UCSD-AML1 (cell line): Measurements from ENCODE around the gene SPN.
"Not testable (repeated sequence)": the region's sequence is repeated elsewhere in the genome, so short reads cannot be mapped to it uniquely, and the experiment has no call there.

ENCODE experiments used
- DNase-seq: peaks from one replicate; lab custom pipeline; 2025; ENCODE audit not compliant: unreplicated experiment; lab: John Stamatoyannopoulos, UW

SPN gene

DNA sequence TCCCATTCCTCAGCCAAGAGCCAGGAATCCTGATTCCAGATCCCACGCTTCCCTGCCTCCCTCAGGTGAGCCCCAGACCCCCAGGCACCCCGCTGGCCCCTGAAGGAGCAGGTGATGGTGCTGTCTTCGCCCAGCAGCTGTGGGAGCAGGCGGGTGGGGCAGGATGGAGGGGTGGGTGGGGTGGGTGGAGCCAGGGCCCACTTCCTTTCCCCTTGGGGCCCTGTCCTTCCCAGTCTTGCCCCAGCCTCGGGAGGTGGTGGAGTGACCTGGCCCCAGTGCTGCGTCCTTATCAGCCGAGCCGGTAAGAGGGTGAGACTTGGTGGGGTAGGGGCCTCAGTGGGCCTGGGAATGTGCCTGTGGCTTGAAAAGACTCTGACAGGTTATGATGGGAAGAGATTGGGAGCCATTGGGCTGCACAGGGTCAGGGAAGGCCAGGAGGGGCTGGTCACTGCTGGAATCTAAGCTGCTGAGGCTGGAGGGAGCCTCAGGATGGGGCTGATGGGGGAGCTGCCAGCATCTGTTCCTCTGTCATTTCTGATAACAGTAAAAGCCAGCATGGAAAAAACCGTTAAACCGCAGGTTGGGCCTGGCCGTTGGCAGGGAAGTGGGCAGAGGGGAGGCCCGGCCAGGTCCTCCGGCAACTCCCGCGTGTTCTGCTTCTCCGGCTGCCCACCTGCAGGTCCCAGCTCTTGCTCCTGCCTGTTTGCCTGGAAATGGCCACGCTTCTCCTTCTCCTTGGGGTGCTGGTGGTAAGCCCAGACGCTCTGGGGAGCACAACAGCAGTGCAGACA is at the start of gene SPN:
TSS of gene SPN (plus strand) at position 232 of the 791 bp plus-strand sequence. CDS start at position 714, 482 bp downstream.
- peak; percentile 91 for DNase-seq

DNA sequence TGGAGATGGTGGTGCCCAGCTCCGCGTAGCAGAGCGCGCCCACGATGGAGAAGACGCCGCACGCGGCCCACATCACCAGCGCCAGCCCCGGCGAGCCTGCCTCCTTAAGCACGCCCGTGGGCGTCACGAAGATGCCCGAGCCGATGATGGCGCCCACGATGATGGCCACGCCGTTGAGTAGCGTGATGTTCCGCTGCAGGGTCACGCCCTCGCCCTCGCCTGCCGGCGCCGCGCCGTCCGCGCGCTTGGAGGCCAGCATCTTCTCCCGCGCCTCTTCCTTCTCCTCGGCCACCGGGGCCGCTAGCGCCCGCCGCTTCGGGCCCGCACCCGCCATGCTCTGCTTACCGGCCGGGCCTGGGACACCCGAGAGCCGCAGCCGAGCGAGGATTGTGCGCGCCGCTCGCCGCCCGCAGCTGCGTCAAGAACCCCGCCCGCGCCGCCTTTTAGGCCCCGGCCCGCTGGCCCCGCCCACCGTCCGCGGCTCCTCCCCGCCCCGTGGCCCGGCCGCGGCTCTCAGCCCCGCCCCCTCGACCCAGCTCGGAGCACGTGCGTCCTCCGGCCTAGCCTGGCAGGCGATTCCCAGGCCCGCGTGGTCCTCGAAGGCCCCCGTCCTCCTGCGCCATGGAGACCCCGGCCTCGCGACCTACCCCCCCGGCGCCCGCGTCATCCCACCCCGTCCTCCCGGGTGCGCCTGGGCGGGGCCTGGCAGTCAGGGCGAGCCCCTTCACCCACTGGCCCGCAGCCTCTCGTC is 49.6 kb upstream of the SPN start:
- peak; percentile 92 for DNase-seq

GRCh38 chr16:29614691-29615314 is 48.2 kb upstream of the SPN start:
- not testable (repeated sequence) for DNase-seq

GRCh38 chr16:29616127-29616526 is 46.9 kb upstream of the SPN start:
- DNase-seq, result not testable (repeated sequence)

DNA sequence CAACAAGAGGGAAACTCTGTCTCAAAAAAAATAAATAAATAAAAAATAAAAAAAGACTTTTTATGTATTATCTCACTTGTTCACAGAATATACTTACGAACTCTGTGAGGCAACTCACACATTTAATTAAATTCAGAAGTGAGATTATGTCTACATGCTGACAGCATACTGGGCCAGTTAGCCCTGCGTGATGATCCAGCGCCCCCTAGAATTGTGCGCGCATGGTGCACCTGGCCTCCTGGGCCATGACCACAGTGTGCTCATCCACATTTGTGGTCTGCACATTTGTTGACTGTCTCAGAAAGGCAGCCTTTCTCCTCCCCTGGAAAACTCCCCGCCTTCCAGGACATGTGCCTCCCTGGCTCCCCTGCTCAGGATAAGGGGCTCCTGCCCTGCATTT is 42.5 kb upstream of the SPN start:
- DNase-seq, result peak; percentile 47

DNA sequence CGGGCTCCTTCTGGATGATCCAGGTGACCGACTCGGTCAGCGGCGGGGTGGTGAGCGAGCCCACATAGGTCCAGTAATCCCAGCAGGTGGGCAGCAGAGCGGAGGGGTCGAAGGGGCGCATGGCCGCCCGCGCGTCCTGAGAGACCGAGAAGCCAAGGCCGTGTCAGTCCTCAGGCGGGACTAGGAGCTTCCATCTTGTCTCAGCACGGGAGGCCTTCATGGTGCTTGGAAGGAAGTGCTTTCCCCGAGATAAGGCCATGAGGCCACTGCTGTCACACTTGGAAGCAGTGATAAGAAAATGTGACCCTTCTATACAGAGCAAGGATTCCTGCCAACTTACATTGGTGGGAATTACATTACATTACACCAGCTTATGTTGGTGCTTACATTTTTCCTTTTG is 40.3 kb upstream of the SPN start:
- DNase-seq, result not testable (repeated sequence)

- not testable (repeated sequence) for DNase-seq
These were observed 39.8 kb upstream of the SPN start for GRCh38 chr16:29623253-29623652.

- DNase-seq, result not testable (repeated sequence)
These were observed 37.9 kb upstream of the SPN start for GRCh38 chr16:29625114-29625513.

- not testable (repeated sequence) for DNase-seq
These were observed 36.2 kb upstream of the SPN start for GRCh38 chr16:29626778-29627331.

DNA sequence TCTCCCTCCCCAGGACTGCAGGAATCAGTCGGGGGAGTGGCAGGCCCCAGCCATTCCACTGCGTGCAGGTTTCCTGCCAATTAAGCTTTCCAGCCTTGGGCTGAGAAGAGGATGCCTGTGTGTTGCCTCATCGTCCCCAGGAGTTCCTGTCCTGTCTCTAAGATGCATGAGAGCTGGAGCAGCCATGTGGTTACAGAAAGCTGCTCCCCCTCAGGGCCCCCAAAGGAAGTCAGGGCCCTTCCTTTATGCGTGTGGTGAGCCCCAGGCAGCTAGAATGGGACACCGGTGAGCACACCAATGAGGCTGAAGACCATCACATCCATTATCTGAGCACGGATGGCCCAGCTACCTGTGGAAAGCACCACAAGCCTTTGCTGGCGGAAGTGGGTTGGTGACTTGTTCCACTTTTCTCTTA is 35.4 kb upstream of the SPN start:
- DNase-seq, result peak; percentile 60

DNA sequence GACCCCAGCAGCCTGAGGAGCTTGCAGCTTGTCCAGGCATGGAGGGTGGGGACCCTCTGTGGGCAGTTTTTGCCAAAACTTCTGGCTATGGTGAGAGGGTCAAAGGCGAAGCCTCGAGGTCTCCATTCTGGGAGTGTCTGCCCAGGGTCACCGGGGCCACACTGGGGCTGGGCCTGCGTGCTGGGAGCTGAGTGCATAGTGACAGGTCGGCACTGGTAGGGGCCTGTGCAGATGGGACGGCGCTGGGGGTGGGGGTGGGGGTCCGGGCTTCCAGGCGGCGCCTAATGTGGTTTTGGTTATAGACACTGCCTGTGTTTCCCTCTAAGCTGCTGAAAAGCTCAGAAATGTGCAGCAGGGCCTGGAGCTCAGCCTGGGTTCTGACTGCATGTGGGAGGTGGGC is 34.3 kb upstream of the SPN start:
- not testable (repeated sequence) for DNase-seq

GRCh38 chr16:29629318-29629717 is 33.7 kb upstream of the SPN start:
- not testable (repeated sequence) for DNase-seq

GRCh38 chr16:29631658-29632057 is 31.4 kb upstream of the SPN start:
- DNase-seq, result not testable (repeated sequence)

GRCh38 chr16:29635902-29636301 is 27.1 kb upstream of the SPN start:
- not testable (repeated sequence) for DNase-seq

DNA sequence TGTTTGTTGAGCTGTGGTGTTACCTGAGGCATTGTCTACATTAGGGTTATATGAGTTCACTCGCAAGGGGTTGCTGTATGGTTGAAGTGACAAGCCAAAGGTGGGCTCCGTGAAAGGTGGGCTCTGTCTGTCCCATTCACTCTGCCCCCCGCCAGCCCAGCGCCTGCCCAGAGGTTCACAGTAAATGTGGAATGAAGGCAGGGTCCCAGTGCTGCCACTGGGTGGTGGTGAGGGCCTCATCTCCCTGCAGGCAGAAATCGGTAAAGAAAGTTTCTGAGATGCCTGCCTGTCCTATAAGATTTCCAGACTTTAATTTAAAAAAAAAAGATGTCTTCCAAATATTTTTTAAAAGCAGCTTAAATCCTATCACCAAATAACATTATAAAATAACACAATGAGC is 26.7 kb upstream of the SPN start:
- not testable (repeated sequence) for DNase-seq

DNA sequence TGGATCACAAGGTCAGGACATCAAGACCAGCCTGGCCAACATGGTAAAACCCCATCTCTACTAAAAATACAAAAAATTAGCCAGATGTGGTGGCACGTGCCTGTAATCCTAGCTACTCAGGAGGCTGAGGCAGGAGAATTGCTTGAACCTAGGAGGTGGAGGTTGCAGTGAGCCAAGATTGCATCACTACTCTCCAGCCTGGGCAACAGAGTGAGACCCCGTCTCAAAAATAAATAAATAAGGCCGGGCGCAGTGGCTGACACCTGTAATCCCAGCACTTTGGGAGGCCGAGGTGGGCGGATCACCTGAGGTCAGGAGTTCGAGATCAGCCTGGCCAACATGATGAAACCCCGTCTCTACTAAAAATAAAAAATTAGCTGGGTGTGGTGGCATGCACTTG is 24.3 kb upstream of the SPN start:
- DNase-seq, result not testable (repeated sequence)

DNA sequence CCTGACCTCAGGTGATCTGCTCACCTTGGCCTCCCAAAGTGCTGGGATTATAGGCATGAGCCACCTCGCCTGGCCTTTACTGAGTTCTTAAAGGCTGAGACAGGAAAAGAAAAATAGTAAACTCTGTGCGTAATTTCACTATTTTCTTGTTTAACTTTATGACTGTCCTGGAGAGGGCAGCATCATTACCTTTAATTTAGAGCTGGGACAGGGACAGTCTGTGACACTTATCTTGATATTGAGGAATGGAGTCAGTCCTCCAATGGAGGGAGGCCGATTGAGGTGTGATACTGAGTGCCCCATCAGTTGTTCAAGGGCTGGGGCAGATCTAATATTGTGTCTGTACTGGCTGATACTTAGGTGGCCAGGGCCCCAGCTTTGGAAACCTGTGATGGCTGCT is 21.5 kb upstream of the SPN start:
- no peak for DNase-seq

DNA sequence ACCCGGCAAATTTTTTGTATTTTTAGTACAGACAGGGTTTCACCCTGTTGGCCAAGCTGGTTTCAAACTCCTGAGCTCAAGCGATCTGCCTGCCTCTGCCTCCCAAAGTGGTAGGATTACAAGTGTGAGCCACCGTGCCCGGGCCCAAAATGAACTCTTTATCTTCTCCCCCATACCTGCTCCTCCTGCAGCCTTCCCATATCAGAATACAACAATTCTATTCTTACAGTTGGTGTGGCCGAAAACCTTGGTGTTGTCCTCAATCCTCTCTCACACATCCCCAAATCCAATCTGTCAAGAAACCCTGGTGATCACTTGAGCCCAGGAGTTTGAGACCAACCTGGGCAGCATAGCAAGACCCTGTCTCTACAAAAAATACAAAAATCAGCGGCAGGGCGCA is 19.5 kb upstream of the SPN start:
- DNase-seq, result no peak

GRCh38 chr16:29644338-29644857 is 18.6 kb upstream of the SPN start:
- DNase-seq, result no peak

GRCh38 chr16:29644973-29645693 is 17.9 kb upstream of the SPN start:
- no peak for DNase-seq
